Measurements from ENCODE around the gene EME2. TPM values are rescaled to one million over a fixed set of nuclear protein-coding genes. Genes with fewer than 3 reads are reported as not detected.
"Not testable (repeated sequence)": the region's sequence is repeated elsewhere in the genome, so short reads cannot be mapped to it uniquely, and the experiment has no call there.

EME2 gene
- total RNA-seq, 1 donor from 2014 or later: 7.1 TPM

DNA sequence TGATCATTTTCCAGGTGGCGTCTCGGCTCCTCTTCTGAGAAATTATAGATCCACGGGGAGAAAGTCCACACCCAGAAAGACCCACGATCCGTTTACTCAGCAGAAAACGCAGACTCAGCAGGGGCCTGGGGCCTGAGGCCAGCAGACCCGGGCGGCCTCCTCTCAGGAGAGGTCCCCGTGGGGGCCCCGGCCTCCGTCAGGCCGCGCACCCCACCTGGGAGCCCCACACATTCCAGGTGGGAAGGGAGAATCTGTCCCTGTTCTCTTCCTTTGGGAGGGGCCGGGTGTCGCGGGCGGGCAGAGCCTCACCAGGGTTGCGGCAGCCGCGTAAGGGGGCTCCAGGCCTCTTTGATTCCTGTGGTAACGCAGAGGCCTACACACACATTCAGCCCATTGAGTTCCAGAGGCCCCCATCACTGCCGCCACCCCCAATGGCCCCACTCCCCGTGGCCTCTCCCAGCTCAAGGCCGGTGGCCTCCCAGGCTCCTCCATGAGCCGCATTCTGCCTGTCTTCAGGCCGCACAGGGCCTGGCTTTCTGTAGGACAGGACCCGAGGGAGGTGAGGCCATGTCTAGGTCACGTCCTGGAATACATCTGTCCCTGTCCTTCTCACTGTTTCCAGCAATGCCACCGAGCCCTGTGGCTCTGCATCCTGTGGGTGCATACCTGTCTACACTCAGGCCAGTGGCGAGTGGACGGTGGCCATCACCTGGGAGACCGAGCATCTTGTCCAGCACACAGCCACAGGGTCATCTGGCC, 22.5 kb downstream of the EME2 start:
- no peak for ATAC-seq (ENCODE audit: poor library complexity)

DNA sequence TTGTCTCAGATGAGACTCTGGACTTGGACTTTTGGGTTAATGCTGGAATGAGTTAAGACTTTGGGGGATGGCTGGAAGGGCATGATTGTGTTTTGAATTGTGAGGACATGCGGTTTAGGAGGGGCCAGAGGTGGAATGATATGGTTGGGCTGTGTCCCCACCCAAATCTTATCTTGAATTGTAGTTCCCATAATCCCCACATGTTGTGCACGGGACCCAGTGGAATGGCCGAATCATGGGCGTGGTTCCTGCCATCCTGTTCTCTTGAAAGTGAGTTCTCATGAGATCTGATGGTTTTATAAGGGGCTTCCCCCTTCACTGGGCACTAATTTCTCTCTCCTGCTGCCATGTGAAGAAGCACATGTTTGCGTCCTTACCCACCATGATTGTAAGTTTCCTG, 26.7 kb downstream of the EME2 start:
- ATAC-seq (ENCODE audit: poor library complexity); intact Hi-C loops (cut with DNase I); DNase-seq: not testable (repeated sequence)

More for the DNA sequence above, 22.5 kb downstream of the EME2 start:
- intact Hi-C loops (cut with DNase I): no loop called here
- DNase-seq: no peak

DNA sequence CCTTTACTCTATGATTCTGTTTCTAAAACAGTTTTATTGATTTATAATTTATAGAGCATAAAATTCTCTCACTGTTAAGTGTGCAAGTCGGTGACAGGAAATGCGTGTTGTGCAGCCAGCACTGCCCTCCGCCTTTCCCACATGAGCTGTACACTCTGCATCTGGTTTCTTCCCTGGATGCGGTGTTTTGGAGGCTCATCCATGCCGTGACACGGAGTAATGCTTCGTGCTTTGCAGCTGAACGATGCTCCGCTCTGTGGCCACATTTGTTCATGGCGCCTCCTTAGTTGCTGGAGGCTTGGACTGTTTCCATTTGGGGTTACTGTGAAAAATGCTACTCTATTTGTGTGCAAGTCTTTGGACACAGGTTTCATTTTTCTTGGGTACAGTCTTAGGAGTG, 28.1 kb downstream of the EME2 start:
- DNase-seq (no peak), ATAC-seq (ENCODE audit: poor library complexity) (no peak)
- intact Hi-C loops (cut with DNase I): no loop called here

DNA sequence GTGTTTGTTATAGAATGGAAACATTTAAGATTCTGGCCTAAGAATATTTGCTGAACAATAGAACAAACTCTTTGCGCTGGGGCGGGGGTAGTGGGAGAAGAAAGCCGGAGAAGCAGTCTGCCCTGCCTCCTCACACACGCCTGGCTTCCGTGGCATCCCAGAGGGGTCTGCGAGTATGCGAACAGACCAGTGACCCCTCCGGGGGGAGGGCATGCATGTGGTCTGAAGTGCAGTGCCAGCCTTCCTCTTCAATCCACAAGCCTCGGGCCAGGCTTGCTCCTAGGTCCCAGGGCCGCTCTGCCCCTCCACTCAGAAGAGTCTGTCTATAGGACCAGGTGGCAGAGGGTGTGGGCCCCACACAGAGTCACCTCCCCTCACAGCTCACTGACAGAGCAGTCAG, 35.0 kb downstream of the EME2 start:
- ATAC-seq (ENCODE audit: poor library complexity) (no peak), DNase-seq (no peak)
- intact Hi-C loops (cut with DNase I): no loop called here

DNA sequence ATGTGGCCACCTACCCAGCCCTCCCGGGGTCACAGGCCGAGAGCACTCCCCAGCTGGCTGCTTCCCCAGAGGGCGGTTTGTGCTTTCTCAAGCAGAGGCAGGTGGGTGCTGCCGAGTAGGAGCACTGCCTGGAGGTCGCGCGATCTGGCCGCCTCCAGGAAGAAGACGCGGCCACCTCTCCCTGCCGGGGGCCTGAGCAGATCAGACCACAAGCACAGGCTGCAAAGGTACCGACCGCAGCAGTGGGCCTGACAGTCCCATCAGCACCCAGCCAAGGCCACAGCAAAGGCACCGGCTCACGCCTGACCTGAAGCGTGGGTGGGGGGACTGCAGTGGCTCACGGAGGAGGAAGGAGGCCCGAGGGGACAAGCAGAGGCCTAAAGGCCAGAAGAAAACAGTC, 36.1 kb downstream of the EME2 start:
- intact Hi-C loops (cut with DNase I): no loop called here
- ATAC-seq (ENCODE audit: poor library complexity): no peak
- no peak for DNase-seq

DNA sequence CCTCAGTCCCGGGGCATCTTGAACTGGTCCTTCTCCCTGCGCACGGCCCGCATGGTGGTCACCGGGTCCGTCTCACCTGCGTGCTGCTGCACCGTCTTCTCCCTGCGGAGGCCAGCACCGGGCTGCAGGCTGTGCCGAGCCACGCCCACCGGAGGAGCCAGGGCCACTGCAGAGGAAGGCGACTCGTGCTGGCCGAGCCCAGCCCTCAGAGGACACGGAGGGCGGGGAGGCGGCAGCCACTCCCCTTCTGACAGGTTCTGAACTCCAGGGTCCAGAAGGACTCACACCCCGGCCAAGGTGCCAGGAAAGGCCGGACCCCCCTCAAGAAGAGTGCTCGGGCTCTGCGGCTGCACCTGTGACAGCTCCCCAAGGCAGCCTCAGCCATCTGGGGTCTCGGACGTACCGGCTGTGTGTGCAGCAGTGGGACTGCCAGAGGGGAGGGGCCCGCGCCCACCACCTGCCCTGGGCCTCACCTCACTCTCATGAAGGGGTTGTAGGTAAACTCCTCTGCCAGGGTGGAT, 36.7 kb downstream of the EME2 start:
- DNase-seq (no peak), ATAC-seq (ENCODE audit: poor library complexity) (no peak)
- intact Hi-C loops (cut with DNase I): no loop called here

DNA sequence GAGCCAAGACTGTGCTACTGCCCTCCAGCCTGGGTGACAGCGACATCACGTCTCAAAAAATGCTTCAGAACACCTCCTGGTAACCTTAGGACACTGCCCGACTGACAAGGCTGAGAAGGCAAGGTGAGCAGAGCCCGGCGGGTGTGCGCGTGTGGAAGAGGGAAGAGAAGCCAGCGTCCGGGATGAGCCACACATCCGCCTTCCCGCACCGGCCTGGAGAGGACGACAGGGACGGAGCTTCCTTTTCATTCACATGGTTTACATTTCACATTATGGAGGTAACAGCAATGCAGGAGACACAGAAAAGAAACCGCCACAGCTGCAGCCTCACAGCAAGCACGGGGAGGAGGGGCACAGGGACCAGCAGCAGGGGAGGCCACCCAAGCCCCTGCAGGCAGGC, 37.5 kb downstream of the EME2 start:
- no peak for ATAC-seq (ENCODE audit: poor library complexity)
- intact Hi-C loops (cut with DNase I): no loop called here

DNA sequence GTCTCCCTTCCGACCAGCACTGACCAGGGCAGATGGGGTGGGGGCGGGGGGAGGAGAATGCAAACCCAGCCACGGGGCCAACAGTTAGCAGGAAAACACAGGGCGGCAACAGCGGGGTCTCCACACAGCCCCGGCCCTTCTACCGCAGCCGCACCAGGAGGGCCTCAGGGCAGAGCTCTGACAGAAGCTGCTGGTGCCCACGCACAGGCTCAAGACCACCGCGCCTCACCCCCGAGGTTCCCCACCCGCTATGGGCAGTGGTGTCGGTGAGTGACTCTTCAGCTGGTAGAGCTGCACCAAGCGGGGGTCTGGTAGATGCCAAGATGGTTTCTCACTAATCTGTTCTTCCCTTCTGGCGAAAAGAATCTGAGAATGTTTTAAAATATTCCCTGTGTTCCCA, 37.9 kb downstream of the EME2 start:
- no peak for DNase-seq
- ATAC-seq (ENCODE audit: poor library complexity): no peak
- intact Hi-C loops (cut with DNase I): no loop called here

More for the DNA sequence above, 37.5 kb downstream of the EME2 start:
- DNase-seq: no peak

DNA sequence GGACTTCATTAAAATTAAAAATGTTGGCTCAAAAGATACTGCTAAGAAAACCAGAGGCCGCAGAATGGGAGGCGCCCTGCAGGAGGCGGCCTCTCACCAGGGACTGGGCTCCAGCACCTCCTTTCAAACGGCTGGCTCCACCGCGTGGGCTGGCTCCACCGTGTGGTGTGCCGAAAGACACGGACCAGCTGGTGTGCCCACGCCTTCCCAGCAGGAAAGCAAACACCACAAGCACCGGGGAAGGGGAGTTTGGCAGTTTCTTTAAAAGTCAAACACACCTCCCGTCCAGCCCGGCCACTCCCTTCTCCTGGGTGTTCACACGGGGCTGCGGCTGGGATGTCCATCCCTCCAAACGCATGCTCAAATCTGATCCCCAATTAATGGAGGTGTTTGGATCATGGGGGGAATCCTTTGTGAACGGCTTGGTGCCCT, 40.1 kb downstream of the EME2 start:
- ATAC-seq (ENCODE audit: poor library complexity) (peak; percentile 93), DNase-seq (peak; percentile 85)
- intact Hi-C loops (cut with DNase I): no loop called here

DNA sequence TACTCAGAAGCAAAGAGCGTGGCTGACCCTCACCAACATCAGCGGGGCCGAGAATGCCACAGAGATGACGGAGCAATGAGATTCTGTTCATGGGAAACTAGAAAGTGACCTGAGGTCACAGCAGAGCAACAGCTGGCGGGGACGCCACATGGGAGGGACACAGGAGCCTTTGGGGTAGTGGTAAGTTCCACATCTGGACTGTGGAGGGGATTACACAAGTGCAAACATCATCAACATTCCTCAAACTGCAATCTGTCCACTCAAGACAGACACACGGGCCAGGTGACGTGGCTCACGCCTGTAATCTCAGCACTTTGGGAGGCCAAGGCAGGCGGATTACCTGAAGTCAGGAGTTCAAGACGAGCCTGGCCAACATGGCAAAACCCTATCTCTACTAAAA, 42.9 kb downstream of the EME2 start:
- DNase-seq: no peak
- intact Hi-C loops (cut with DNase I): no loop called here
- ATAC-seq (ENCODE audit: poor library complexity): no peak

DNA sequence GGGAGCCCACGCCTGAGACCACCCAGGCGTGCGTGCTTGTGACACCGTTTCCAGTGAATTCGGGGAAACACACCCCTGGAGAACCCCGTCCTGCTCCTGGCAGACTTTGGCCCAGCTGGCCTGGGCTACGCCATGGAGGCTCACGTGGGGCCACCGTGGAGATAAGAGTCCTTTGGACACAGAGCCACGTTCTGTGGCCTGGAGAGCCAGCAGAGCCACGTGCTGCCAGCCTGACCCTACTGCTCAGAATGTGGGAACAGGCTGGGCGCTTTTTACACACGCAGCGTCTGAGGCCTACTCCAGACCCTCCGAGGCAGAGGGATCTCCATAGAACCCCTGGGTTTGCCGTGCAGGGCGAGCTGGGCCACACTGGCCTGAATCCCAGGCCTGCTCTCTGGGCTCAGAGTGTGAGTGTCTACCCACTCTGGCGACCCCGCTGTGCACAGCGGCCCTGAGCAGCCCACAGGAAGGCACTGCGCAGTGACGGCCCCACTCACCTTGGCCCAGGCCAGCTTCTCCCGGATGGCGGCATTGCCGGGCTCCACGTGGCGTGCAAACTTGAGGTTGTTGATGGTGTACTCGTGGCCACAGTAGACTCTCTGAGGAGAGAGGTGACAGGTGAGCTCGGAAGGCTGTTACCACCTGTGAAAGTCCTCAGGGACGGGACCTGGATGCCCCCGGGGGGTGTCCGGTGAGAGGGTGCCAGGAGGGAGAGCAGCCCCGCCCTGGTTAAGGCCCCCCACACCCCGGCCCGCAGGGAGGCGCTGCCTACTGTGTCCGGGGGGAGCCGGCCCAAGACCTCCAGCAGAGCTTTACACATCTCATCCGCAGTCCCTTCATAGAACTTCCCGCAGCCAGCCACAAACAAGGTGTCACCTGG, 44.0 kb downstream of the EME2 start:
- ATAC-seq (ENCODE audit: poor library complexity) (no peak), DNase-seq (no peak)
- intact Hi-C loops (cut with DNase I): no loop called here

DNA sequence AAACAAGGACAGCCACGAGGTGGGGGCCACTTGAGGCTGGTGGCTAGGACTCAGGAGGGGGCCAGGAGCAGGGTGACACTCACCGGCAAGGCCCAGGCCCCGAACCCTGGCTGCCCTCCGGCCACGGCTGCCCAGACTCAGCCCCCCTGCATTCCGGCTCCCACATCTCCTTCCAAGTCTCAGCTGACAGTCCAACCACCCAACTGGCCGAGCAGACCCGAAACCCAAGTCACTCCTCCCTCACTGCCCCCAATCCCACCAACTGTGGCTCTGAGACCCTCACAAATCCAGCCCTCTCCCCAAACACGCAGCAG, 44.6 kb downstream of the EME2 start:
- ATAC-seq (ENCODE audit: poor library complexity) (no peak), DNase-seq (no peak)
- intact Hi-C loops (cut with DNase I): no loop called here

DNA sequence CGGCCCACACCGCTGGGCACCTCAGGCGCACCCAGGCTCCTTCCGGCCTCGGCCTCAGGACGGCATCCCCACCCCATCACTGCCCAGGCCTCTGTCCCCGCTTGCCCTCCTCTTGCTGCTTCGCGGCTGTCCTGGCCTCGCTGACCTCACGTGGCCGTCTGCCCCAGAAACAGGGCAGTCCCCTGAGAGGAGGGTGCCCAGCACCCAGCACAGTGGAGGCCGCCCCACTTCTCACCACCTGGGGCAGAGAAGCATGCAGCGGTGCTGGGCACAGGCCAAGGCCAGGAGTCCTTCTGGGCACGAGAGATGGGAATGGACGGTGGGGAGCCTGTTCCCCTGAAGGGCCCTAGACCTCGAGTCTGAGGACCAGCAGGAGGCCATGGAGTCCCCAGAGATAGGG, 45.1 kb downstream of the EME2 start:
- ATAC-seq (ENCODE audit: poor library complexity) (no peak), DNase-seq (no peak)
- intact Hi-C loops (cut with DNase I): no loop called here

DNA sequence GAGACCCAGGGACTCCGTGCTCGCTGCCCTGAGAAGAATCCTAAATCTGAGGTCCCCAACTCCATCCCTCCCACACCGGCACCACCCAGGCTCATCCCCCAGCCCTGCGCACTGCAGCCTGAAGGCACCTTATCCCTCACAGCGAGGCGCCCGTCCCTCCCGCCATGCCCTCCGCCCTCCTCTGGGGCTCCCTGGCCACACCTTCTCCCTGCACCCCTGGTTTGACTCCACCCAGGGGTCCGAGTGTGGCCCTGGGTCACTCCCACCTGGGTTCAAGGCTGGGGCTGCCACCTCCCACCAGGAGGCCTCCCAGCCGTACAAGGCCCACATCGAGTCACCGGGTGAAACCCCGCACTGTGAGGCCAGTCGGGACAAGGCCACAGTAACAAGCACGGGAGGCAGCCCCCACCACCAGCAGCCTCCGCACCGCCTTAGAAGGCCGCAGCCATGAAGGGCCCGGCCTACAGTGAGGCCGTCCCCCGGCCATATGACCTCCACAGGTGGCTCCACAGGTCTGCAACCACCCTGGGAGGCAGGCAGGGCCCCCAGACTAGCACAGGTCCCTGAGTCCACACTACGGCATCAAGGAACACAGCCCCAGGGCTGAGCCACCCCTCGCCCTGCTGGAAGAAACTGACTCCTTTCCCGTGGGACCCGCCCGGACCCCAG, 45.7 kb downstream of the EME2 start:
- intact Hi-C loops (cut with DNase I): no loop called here
- ATAC-seq (ENCODE audit: poor library complexity): no peak
- DNase-seq: no peak

DNA sequence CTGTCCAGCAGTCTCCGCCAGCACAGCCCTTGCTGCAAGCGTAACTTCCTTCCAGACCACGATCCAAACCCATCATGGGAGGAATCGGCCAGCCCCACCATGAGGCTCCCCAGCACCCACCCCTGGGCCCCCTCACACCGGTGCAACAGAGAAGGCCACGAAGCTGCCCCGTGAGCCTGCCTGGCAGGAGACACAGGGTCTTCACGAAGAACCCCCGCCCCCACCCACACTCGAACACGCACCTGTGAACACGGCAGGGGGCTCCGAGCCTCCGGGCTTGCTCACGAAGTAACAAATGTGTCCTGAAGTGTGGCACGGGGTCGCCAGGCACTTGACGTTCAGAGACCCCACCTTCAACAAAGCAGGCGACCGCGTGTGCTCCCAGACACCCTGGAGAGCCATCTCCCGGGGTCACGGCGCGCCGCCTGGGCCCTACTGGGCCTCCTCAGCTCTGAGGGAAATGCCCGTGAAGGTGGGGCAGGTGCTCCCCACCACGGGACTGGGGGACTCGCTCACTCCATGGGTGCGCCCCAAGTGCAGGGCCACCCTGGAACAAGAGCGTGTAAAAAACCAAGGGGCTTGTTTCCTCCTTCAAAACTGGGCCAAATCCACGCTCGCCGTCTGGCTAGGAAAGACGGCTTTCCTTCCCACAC, 46.4 kb downstream of the EME2 start:
- intact Hi-C loops (cut with DNase I): no loop called here
- no peak for DNase-seq
- ATAC-seq (ENCODE audit: poor library complexity): no peak

DNA sequence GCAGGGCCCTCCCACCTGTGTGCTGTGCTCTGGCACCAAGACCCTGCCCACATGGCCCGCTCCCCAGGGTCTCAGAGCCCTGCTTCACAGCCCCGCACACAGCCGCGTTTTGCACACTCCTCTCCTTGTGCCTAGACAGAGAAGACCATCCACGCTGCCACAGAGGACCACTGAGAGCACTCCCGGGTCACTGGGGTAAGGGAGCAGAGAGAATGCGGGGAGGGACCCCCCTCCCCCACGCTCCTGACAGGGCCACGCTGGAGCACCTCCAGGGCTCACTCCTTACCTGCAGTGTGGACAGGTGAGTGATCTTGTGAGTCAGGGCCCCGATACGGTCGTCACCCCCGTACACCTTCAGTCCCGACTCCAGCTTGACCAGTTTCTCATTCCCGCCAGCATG, 47.0 kb downstream of the EME2 start:
- intact Hi-C loops (cut with DNase I): no loop called here
- ATAC-seq (ENCODE audit: poor library complexity) (no peak), DNase-seq (no peak)

DNA sequence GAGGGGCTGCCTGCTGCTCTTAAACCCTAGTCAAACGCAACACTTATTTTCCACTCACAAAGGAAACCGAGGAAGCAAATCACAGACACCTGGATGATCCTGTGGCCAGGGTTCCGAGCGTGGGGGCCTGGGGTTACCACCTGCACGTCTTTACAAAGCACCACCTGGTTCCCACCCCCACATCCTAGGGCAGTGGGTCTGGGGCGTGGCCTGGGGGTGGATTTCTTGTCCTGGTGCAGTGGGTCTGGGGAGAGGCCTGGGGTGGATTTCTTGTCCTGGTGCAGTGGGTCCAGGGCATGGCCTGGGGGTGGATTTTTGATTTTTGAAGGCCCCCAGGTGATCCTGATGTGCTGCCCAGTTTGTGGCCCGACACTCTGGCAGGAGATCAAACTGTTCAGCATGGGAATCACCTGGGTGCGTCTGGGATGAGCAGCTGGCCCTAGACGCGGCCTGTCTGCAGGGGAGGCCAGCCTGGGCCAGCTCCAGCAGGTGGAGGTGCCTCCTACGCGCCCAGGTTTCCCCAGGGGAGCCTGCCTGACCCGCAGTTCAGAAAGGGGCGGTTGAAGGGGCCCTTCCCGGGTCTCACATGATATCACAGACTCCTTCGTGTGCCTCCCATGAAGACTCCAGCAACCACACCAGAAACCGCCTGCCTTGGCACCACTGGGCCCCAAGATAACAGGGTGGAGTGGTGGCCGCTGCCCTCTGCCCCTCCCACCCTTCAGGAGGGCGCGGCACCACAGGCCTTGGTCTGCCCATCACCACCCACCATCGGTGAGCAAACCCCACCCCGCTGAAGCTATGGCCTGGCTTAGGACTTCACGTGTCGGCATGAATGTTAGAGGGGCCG, 47.7 kb downstream of the EME2 start:
- DNase-seq: no peak
- ATAC-seq (ENCODE audit: poor library complexity): no peak
- intact Hi-C loops (cut with DNase I): no loop called here

DNA sequence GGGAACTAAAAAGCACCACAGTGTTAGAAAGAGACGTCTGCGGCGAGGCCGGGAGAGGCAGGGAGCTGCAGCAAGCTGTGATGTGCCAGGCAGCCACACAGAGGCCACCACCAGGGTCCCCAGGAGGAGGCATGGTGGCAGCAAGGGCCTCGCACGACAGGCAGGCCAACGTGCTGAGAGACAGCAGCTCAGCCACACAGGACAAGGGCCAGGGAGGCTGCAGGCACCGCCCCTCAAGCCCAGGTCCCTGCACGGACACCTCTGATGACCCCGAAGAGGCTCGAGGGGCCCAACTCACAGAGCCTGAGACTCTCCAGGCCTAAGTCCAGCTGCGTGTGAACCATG, 48.3 kb downstream of the EME2 start:
- ATAC-seq (ENCODE audit: poor library complexity) (no peak), DNase-seq (no peak)
- intact Hi-C loops (cut with DNase I): no loop called here

Data from Right ventricle myocardium superior (tissue), 1 donor.